Fibroblast of pulmonary artery (primary cell): ENCODE measurements around the gene ANKDD1B.
A peak's percentile ranks its signal among the peaks of the same experiment; 100 is the strongest.

ENCODE experiments used
- DNase-seq: peaks from one replicate; pipeline ENCODE4 v3.0.0-alpha.2; 2010; ENCODE audit warnings: low read depth
- H3K4me3 ChIP-seq: replicated peaks from 2 replicates; pipeline ENCODE4 v1.5.1; 2011; ENCODE audit warnings: low read depth, mild to moderate bottlenecking, control low read depth, low read length, moderate library complexity
- CTCF ChIP-seq: IDR thresholded peaks from 2 replicates; pipeline ENCODE4 v1.5.1; 2011; ENCODE audit warnings: mild to moderate bottlenecking, control low read depth, low read length, inconsistent platforms; ENCODE audit errors: missing control alignments

Gene ANKDD1B

GRCh38 chr5:75667586-75667985 lies 56.3 kb downstream of the ANKDD1B start:
- DNase-seq: no peak
- no peak overlapping the region for H3K4me3 ChIP-seq
- no peak for TF ChIP-seq CTCF

- no peak overlapping the region for H3K4me3 ChIP-seq
- TF ChIP-seq CTCF: no peak
- no peak for DNase-seq
These were observed 57.2 kb downstream of the ANKDD1B start for GRCh38 chr5:75668445-75668844.

GRCh38 chr5:75668977-75669689 lies 57.9 kb downstream of the ANKDD1B start:
- no peak for TF ChIP-seq CTCF
- DNase-seq: peak; percentile 25
- no peak overlapping the region for H3K4me3 ChIP-seq

- no peak for TF ChIP-seq CTCF
- no peak overlapping the region for H3K4me3 ChIP-seq
- DNase-seq: peak; percentile 28
These were observed 59.3 kb downstream of the ANKDD1B start for GRCh38 chr5:75670577-75670976.

- H3K4me3 ChIP-seq: no peak overlapping the region
- no peak for TF ChIP-seq CTCF
- DNase-seq: peak; percentile 20
These were observed 60.3 kb downstream of the ANKDD1B start for GRCh38 chr5:75671506-75671905.

- no peak for DNase-seq
- H3K4me3 ChIP-seq: no peak overlapping the region
- no peak for TF ChIP-seq CTCF
These were observed 61.4 kb downstream of the ANKDD1B start for GRCh38 chr5:75672616-75673015.

- no peak for DNase-seq
- TF ChIP-seq CTCF: no peak
- no peak overlapping the region for H3K4me3 ChIP-seq
These were observed 64.5 kb downstream of the ANKDD1B start for GRCh38 chr5:75675783-75676182.
